Pancreas (tissue), 10 donors: Measurements from ENCODE around the gene TXNDC16. TPM values are rescaled to one million over a fixed set of nuclear protein-coding genes. Genes with fewer than 3 reads are reported as not detected.

Source experiments
- ATAC-seq, 4 donors: fragments of 200-7000 bp; cut with Tn5 transposase; one replicate each; pipeline versions ENCODE4 v1.8.0 to v1.9.1; 2020; ENCODE audit warnings: mild to moderate bottlenecking in 4 of 4, moderate library complexity in 4 of 4
- DNase-seq, 6 donors: peaks; one replicate each; pipeline ENCODE4 v3.0.0-alpha.2; 2020
- FAIRE-seq: peaks from 2 replicates; lab custom pipeline; 2012; peaks lifted over from hg19 to GRCh38; lab: Jason Lieb, UNC
- H3K27ac ChIP-seq, 4 donors: fragments of 200-600 bp; sonication (generic); 1 replicate in 3 of 4; 2 replicates in 1 of 4; pipeline versions ENCODE4 v1.5.0 to v1.8.0; 2020
- H3K27me3 ChIP-seq, 4 donors: fragments of 200-600 bp; one replicate each; pipeline ENCODE4 v1.8.0; 2021
- H3K36me3 ChIP-seq, 3 donors: fragments of 200-600 bp; sonication (generic) in 1 of 3; one replicate each; pipeline versions ENCODE4 v1.5.0 to v1.8.0; 2020 to 2021
- H3K4me1 ChIP-seq, 3 donors: fragments of 200-600 bp; one replicate each; pipeline ENCODE4 v1.8.0; 2021
- H3K4me3 ChIP-seq, 4 donors: fragments of 200-600 bp; sonication (generic) in 2 of 4; one replicate each; pipeline versions ENCODE4 v1.5.0 to v1.8.0; 2020 to 2021
- H3K9me3 ChIP-seq, 4 donors: fragments of 200-600 bp; one replicate each; pipeline ENCODE4 v1.8.0; 2021
- CTCF ChIP-seq, 4 donors: fragments of 200-600 bp; sonication (generic) in 3 of 4; IDR thresholded peaks; one replicate each; pipeline versions ENCODE4 v1.5.0 to v1.8.0; 2021; ENCODE audit warnings: antibody characterized with exemption in 4 of 4
- WGBS, 2 donors: extraction: QIAGEN DNeasy Blood & Tissue Kit; methylation state at CpG; one replicate each; pipeline ENCODE4 v1.1.7; 2013; 5-methylcytosine and 5-hydroxymethylcytosine counted together
- intact Hi-C, 3 donors: fragments of 100-400 bp; cut with DNase I; formaldehyde crosslinking; loops; one replicate each; pipeline versions ENCODE4 v1.11.1 to v1.14.2; 2022
- polyA plus RNA-seq, 2 donors: library from polyadenylated mRNA; stranded (reverse); fragments of 200-250 nt; gene quantifications; one replicate each; pipeline ENCODE4 v1.2.3, GENCODE V29; 2013
- total RNA-seq, 6 donors: library from RNA; stranded (reverse); fragmentation: NEBNext Ultra II Directional in 4 of 6; extraction: Animal tissue kit (Norgen Biotek cat#: 25700) in 4 of 6; gene quantifications; one replicate each; pipeline versions ENCODE4 v1.2.1 to v1.2.4, GENCODE V29; 2021 to 2023
- donor health status: healthy with polysubstance abuse.
- donor health status: DM: no; HTN: no; CAD: no; lungs with moderate emphysema.
- donor health status: DM: no; HTN: no; CAD: no.
- donor health status: control.
- donor health status: control.
- donor health status: Bipolar disorder and iron deficiency.
- donor health status: DM: yes; HTN: yes; CAD: no.
- donor health status: DM: no; HTN: no; CAD: no.
- donor health status: DM: no; HTN: no; CAD: no.
- donor health status: DM: yes; HTN: yes; CAD: no.

Gene TXNDC16
- total RNA-seq (1 to 10 TPM; 4.0 to 7.4 (median 4.8) TPM), polyA plus RNA-seq (1 to 10 TPM; 1.1 to 3.9 TPM)

GRCh38 chr14:52552063-52552988 lies at the start of gene TXNDC16, which contains the start of gene GPR137C:
Gene TXNDC16, minus strand, starts transcription at chr14:52552505. Its CDS starts 8,948 bp downstream, at chr14:52543557.
Gene GPR137C, plus strand, starts transcription at chr14:52552836. Its CDS starts 312 bp downstream, at chr14:52553148.
- DNase-seq = peak; percentile 96 to 100 (median 99)
- H3K9me3 ChIP-seq = no peaks in the 10 kb centered on the region
- H3K4me3 ChIP-seq = peak within 1 kb of the TSS; percentile 63 to 80 (median 70)
- 0% methylated on average over 71 to 81 of the region's 81 CpGs for WGBS, 2 donors
- ATAC-seq = peak; percentile 93 to 98 (median 94)
- H3K4me1 ChIP-seq = peaks cover 9 to 12% (median 10%) of the 10 kb centered on the region in 3 donors
- H3K27me3 ChIP-seq = no peaks in the 10 kb centered on the region
- no peaks in the 10 kb centered on the region for H3K36me3 ChIP-seq
- FAIRE-seq = peak; percentile 95
- H3K27ac ChIP-seq = peak within 1 kb of the TSS; percentile 76 to 96 (median 85)
- intact Hi-C loops = no loop called here
- no peak for TF ChIP-seq CTCF (IDR thresholded peaks at IDR 0.05)

- 86 to 94% methylated on average over 3 of the region's 3 CpGs for WGBS, 2 donors
- FAIRE-seq (no peak), DNase-seq (no peak), ATAC-seq (no peak)
- no peak overlapping the region for H3K4me3 ChIP-seq
- intact Hi-C loops = no loop called here
- no peaks in the 10 kb centered on the region for H3K4me1 ChIP-seq
- H3K9me3 ChIP-seq = no peaks in the 10 kb centered on the region
- no peaks in the 10 kb centered on the region for H3K27me3 ChIP-seq
- no peaks in the 10 kb centered on the region for H3K36me3 ChIP-seq
- H3K27ac ChIP-seq = no peak overlapping the region
- no peak for TF ChIP-seq CTCF (IDR thresholded peaks at IDR 0.05)
Observed at GRCh38 chr14:52599974-52600373, 47.7 kb upstream of the TXNDC16 start.

- DNase-seq = no peak
- no peak overlapping the region for H3K27ac ChIP-seq
- no peaks in the 10 kb centered on the region for H3K9me3 ChIP-seq
- no peak for FAIRE-seq
- intact Hi-C loops = no loop called here
- H3K36me3 ChIP-seq = no peaks in the 10 kb centered on the region
- TF ChIP-seq CTCF (IDR thresholded peaks at IDR 0.05) = no peak
- WGBS, 2 donors = 92 to 95% methylated on average over 1 of the region's 1 CpG
- no peak overlapping the region for H3K4me3 ChIP-seq
- ATAC-seq = no peak
- no peaks in the 10 kb centered on the region for H3K4me1 ChIP-seq
- no peaks in the 10 kb centered on the region for H3K27me3 ChIP-seq
Observed at GRCh38 chr14:52598568-52598967, 46.3 kb upstream of the TXNDC16 start.

- Histone ChIP-seq H3K4me1 (no peaks in the 10 kb centered on the region), H3K9me3 (no peaks in the 10 kb centered on the region), H3K27ac (no peak overlapping the region), H3K4me3 (no peak overlapping the region), H3K27me3 (no peaks in the 10 kb centered on the region), H3K36me3 (no peaks in the 10 kb centered on the region)
- intact Hi-C loops = no loop called here
- WGBS, 2 donors = 92 to 95% methylated on average over 5 of the region's 5 CpGs
- FAIRE-seq (no peak), DNase-seq (no peak), ATAC-seq (no peak)
- TF ChIP-seq CTCF (IDR thresholded peaks at IDR 0.05) = no peak
Observed at GRCh38 chr14:52596861-52597260, 44.6 kb upstream of the TXNDC16 start.

GRCh38 chr14:52596320-52596719 lies 44.0 kb upstream of the TXNDC16 start:
- ATAC-seq (no peak), DNase-seq (no peak), FAIRE-seq (no peak)
- Histone ChIP-seq H3K27ac (no peak overlapping the region), H3K9me3 (no peaks in the 10 kb centered on the region), H3K4me3 (no peak overlapping the region), H3K27me3 (no peaks in the 10 kb centered on the region), H3K36me3 (no peaks in the 10 kb centered on the region), H3K4me1 (no peaks in the 10 kb centered on the region)
- intact Hi-C loops = no loop called here
- no peak for TF ChIP-seq CTCF (IDR thresholded peaks at IDR 0.05)
- 83 to 89% methylated on average over 10 of the region's 10 CpGs for WGBS, 2 donors
